NCI-H1105 (cell line): ENCODE measurements around the gene TMA7.
"Not testable (repeated sequence)": the region's sequence is repeated elsewhere in the genome, so short reads cannot be mapped to it uniquely, and the experiment has no call there.

Experiments used
- DNase-seq: peaks from one replicate; lab custom pipeline; 2025; lab: John Stamatoyannopoulos, UW

TMA7 gene

GRCh38 chr3:48436477-48436787 lies 3.6 kb upstream of the TMA7 start:
- DNase-seq = no peak

DNA sequence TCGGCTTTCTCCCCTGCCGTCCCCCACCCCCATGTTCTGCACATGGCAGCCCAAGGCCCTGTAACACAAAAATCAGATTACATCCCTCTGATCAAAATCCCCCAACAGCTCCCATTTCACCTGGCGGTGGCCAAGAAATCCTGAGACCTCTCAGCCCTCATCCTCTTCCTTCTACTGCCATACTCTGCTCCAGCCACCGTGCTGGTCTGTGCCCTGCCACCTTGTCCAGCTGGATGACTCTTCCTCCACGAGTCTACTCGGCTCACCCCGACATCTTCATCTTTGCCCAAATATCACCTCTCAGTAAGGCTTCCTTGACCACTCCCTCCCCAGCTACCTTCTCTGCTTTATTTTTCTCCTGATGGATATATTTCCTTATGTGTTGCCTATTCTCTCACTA lies 3.2 kb upstream of the TMA7 start:
- DNase-seq = no peak

- no peak for DNase-seq
Measured at GRCh38 chr3:48437812-48438211, 2.2 kb upstream of the TMA7 start.

GRCh38 chr3:48440590-48440958 lies 517 bp downstream of the TMA7 start:
- DNase-seq = no peak

GRCh38 chr3:48441940-48442339 lies 1.9 kb downstream of the TMA7 start:
- no peak for DNase-seq

DNA sequence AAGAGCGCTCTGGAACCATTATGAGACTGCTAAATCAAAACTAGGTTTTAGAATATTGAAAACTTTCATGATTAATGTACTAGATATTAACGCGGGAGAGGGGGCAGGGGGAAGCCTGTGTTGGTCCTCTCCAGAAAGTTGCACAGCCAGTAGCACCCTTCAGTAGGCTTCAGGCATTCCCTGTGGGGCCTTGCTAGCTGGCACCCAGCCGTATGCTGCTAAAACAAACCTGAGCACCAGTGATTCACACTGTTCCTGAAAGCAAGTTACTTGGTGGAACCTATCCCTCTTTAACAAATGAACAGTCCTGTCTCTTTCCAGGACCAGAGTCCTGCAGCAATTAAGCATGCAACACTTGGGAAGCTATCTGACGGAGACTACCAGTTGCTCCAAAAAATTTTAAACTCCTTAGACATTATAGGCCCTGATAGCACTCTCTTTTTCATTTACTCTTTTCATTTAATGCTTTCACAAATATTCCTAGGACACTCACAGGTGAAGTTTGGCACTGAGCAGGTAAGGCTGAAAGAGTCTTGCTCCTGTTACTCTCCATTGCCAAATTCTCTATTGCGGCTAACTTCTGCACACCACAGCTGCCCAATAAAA lies 5.3 kb downstream of the TMA7 start:
- no peak for DNase-seq

DNA sequence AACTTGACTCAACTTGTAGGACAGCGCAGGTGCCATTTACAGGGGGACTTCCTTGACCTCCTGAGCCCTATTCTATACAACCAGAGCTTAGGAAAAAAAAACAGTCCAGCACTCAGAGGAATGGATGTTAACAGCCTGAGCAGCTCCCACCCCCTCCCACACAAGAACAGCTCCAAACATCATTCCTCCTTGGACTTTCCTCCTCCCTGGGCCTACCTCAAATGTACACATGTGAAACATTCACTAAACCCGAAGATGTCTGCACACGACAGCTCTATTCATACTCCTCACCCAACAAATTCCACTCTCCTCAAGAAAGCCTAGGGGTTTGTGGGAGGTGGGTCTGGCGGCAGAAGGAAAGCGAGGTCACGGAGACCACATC lies 6.0 kb downstream of the TMA7 start:
- no peak for DNase-seq

- DNase-seq = peak; percentile 50
Measured at GRCh38 chr3:48446425-48447193, 6.6 kb downstream of the TMA7 start, which contains the start of gene ATRIP. ATRIP (plus strand) TSS chr3:48446737; CDS start chr3:48446846, 109 bp downstream.

GRCh38 chr3:48451270-48451669 lies 11.2 kb downstream of the TMA7 start:
- DNase-seq = no peak

GRCh38 chr3:48456456-48456855 lies 16.4 kb downstream of the TMA7 start:
- DNase-seq = no peak

GRCh38 chr3:48459331-48459730 lies 19.3 kb downstream of the TMA7 start:
- DNase-seq = no peak

DNA sequence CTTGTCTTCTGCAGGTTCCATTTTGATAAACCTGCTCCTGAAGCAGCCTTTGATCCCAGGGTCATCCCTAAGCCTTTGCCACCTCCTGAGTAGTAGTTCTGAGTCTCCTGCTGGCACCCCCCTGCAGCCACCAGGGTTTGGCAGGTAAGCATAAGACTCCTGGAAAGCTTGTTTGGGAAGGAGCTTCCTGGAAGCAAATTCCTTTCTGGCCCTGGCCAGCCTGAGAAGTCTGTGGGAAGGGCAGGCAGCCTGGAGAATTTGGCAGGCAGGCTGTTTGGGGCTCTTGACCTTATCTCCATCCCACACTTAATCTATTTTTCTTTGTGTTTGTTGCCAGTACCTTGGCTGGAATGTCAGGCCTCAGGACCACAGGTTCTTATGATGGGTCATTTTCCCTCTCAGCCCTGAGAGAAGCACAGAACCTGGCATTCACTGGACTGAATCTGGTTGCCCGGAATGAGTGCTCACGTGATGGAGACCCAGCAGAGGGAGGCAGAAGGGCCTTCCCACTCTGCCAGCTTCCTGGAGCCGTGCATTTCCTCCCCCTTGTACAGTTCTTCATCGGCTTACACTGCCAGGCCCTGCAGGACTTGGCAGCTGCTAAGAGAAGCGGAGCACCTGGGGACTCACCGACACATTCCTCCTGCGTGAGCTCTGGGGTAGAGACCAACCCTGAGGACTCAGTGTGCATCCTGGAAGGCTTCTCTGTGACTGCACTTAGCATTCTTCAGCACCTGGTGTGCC lies 19.9 kb downstream of the TMA7 start:
- no peak for DNase-seq

DNA sequence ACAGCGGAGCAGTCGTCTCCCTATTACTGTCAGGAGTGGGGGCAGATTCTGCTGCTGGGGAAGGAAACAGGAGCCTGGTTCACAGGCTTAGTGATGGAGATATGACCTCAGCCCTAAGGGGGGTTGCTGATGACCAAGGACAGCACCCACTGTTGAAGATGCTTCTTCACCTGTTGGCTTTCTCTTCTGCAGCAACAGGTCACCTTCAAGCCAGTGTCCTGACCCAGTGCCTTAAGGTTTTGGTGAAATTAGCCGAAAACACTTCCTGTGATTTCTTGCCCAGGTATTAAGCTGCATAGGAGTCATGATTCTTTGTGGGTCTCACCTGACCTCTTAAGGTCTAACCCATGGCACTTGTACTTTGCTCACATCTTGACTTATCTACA lies 20.5 kb downstream of the TMA7 start:
- no peak for DNase-seq

DNA sequence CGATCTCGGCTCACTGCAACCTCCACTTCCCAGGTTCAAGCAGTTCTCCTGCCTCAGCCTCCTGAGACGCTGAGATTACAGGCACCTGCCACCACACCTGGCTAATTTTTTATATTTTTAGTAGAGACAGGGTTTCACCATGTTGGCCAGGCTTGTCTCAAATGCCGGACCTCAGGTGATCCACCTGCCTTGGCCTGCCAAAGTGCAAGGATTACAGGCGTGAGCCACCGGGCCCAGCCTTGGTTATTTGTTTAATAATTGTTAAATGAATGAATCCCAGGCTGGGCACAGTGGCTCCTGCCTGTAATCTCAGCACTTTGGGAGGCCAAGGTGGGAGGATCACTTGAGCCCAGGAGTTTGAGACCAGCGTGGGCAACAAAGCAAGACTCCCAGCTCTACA lies 21.7 kb downstream of the TMA7 start:
- not testable (repeated sequence) for DNase-seq

DNA sequence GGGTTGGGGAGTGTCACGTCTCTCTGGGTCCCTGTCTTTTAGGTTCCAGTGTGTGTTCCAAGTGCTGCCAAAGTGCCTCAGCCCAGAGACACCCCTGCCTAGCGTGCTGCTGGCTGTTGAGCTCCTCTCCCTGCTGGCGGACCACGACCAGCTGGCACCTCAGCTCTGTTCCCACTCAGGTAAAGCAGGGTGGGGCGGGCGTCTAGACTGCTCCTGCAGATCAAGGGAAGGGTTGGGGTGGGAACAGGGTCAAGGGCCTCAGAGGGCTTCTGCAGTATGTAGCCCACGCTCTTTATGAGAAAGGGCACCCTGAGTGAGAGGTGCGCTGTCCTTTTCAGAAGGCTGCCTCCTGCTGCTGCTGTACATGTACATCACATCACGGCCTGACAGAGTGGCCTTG lies 23.6 kb downstream of the TMA7 start:
- no peak for DNase-seq

DNA sequence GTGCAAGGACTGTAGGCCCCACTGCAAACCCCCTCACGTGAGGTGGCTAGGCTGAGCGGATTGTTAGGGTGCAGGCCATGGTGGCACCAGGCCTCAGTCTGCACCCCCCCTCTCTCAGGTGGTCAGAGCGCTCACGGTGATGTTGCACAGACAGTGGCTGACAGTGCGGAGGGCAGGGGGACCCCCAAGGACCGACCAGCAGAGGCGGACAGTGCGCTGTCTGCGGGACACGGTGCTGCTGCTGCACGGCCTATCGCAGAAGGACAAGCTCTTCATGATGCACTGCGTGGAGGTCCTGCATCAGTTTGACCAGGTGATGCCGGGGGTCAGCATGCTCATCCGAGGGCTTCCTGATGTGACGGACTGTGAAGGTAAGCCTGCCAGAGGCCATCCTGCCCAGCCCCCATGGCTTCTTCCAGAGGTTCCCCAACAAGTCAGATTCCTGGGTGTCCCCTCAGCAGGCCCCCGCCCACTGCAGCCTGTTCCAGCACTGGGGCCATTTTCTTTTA lies 24.7 kb downstream of the TMA7 start:
- DNase-seq = no peak

DNA sequence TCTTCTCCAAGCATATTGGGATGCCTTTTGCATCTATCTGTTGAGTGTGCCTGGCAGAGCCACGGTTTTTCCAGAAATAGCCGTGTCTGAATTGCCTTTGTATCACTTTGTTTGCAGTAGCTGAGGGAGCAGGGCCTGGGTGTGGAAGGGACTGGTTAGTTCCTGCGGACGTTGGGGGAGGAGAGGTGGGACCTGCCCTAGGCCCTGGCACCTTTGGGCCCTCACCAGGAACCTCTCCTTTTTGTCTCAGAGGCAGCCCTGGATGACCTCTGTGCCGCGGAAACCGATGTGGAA lies 25.1 kb downstream of the TMA7 start:
- DNase-seq = no peak

GRCh38 chr3:48465531-48466378 lies 25.7 kb downstream of the TMA7 start:
- peak; percentile 18 for DNase-seq

GRCh38 chr3:48466386-48467109 lies 26.5 kb downstream of the TMA7 start:
- DNase-seq = no peak

GRCh38 chr3:48467110-48467454 lies 27.0 kb downstream of the TMA7 start:
- DNase-seq = no peak

- no peak for DNase-seq
Measured at GRCh38 chr3:48467473-48468267, 27.6 kb downstream of the TMA7 start.
